Duodenal mucosa (tissue), 2 donors: ENCODE results near the gene FEZ2.

ENCODE experiments used
- H3K27ac ChIP-seq: one replicate; pipeline ENCODE4 v1.7.0; 2013; ENCODE audit warnings: low read depth, low read length
- H3K27me3 ChIP-seq, 2 donors: one replicate each; pipeline ENCODE4 v1.7.0; 2013; ENCODE audit warnings: low read length in 2 of 2, control low read depth in 1 of 2; ENCODE audit not compliant: insufficient read depth in 2 of 2, control insufficient read depth in 1 of 2
- H3K36me3 ChIP-seq, 2 donors: one replicate each; pipeline ENCODE4 v1.7.0; 2013; ENCODE audit warnings: low read length in 2 of 2, control low read depth in 1 of 2; ENCODE audit not compliant: insufficient read depth in 2 of 2, control insufficient read depth in 1 of 2
- H3K4me1 ChIP-seq, 2 donors: one replicate each; pipeline ENCODE4 v1.7.0; 2013; ENCODE audit warnings: low read length in 2 of 2, control low read depth in 1 of 2; ENCODE audit not compliant: insufficient read depth in 2 of 2, control insufficient read depth in 1 of 2
- H3K4me3 ChIP-seq, 2 donors: one replicate each; pipeline ENCODE4 v1.7.0; 2013; ENCODE audit warnings: low read length in 2 of 2, low read depth in 1 of 2
- H3K9ac ChIP-seq, 2 donors: one replicate each; pipeline ENCODE4 v1.7.0; 2013; ENCODE audit warnings: low read length in 2 of 2, low read depth in 1 of 2
- H3K9me3 ChIP-seq, 2 donors: one replicate each; pipeline ENCODE4 v1.7.0; 2013; ENCODE audit warnings: low read length in 2 of 2, control low read depth in 1 of 2; ENCODE audit not compliant: control insufficient read depth in 1 of 2

Gene FEZ2

DNA sequence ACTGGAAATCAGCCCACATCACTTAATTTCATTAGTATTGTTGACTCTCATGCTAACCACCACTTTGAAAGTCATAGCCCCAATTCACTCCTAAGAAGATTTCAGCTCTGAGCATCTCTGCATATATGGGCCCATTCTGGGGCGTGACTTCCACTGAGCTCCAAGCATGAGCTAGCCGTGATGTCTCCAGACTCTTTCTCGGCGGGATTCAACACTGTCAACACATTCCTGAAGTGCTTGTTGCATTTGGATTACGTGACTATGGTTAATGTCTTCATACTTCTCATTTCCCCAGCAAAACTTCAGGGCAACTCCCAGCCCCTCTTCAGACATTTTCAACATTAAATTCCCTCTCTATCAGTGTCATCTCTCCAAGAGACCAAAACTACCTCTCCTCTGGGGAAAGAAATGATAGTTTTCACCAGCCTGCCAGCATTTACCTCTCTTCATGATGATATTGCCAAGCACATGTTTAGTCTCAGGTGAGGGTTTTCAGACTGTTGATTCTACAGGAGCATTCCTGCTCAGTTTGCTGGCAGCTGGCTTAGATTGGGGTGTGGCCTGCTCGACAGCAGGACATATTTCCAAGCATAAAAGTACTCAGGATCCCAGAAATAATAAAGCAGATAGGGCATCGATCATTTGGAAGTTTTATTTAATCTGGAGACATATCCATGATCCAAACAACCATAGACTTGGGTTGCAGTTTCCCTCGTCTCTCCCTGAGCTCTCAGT, 81.7 kb downstream of the FEZ2 start:
- H3K4me3 ChIP-seq, result no peak overlapping the region
- H3K27me3 ChIP-seq, result no peaks in the 10 kb centered on the region
- H3K27ac ChIP-seq, result no peak overlapping the region
- H3K9ac ChIP-seq, result no peak overlapping the region
- no peaks in the 10 kb centered on the region for H3K9me3 ChIP-seq
- H3K36me3 ChIP-seq, result peaks cover 32 to 49% of the 10 kb centered on the region in 2 donors
- peaks cover 5 to 6% of the 10 kb centered on the region in 2 donors for H3K4me1 ChIP-seq

DNA sequence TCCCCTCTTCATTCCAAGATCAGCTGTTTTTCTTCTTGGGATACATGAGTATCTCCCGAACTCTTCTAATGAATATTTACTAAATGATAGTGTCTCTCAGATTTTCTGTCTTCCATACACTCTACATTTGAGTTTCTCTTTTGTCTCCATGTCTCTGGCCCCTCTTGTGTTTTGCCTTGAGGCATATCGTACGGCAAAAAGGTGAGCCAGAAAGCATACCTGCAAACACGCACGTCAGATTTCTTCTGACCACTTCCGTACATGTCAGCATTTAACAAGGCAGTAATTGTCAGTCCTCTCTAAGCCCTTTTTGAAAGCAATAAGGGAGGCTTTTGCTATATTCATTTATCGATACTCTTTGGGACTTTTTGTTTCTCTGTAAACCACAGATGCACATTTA, 82.4 kb downstream of the FEZ2 start:
- Histone ChIP-seq H3K9me3 (no peaks in the 10 kb centered on the region), H3K4me1 (peaks cover 2% of the 10 kb centered on the region in 2 donors), H3K9ac (no peak overlapping the region), H3K4me3 (no peak overlapping the region), H3K36me3 (peaks cover 32 to 49% of the 10 kb centered on the region in 2 donors), H3K27me3 (no peaks in the 10 kb centered on the region), H3K27ac (no peak overlapping the region)

DNA sequence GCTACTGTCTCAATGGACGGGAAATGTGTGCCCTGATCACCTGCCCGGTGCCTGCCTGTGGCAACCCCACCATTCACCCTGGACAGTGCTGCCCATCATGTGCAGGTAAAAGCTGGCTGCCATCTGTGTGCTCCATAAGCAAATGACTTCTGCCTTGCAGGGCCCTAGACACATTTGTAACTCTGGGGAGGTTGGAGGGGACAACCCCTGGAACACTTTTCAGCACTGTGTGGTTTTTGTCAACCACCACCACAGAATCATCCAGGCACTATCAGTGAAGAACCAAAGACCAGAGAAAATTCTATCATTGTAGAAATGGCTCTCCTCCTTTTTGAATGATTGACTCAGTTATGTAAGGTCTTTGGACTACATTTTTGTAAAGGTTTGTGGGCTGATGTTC, 84.3 kb downstream of the FEZ2 start:
- Histone ChIP-seq H3K9ac (no peak overlapping the region), H3K36me3 (peaks cover 28 to 46% of the 10 kb centered on the region in 2 donors), H3K27ac (no peak overlapping the region), H3K9me3 (no peaks in the 10 kb centered on the region), H3K27me3 (no peaks in the 10 kb centered on the region), H3K4me1 (no peaks in the 10 kb centered on the region), H3K4me3 (no peak overlapping the region)

DNA sequence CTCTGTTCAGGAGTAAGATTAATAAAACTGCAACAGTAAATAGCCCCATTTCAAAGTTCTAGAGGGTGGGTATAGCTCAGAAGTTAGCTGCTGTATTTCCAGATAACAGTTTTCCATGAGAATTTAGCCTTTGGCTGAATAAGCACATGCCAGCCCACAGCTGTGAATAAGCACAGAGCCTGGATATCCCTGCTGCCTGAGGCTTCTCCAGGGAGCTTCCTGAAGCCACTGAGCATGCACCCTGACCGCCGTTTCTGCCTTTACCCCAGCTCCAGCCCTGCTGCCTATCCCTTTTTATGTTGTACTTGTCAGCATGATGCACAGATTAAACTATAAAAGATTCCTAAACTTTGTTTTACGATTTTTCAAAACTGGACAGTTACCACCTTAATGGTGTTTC, 85.3 kb downstream of the FEZ2 start:
- peaks cover 28 to 46% of the 10 kb centered on the region in 2 donors for H3K36me3 ChIP-seq
- H3K4me1 ChIP-seq, result no peaks in the 10 kb centered on the region
- no peaks in the 10 kb centered on the region for H3K9me3 ChIP-seq
- no peaks in the 10 kb centered on the region for H3K27me3 ChIP-seq
- no peak overlapping the region for H3K4me3 ChIP-seq
- no peak overlapping the region for H3K27ac ChIP-seq
- H3K9ac ChIP-seq, result no peak overlapping the region

DNA sequence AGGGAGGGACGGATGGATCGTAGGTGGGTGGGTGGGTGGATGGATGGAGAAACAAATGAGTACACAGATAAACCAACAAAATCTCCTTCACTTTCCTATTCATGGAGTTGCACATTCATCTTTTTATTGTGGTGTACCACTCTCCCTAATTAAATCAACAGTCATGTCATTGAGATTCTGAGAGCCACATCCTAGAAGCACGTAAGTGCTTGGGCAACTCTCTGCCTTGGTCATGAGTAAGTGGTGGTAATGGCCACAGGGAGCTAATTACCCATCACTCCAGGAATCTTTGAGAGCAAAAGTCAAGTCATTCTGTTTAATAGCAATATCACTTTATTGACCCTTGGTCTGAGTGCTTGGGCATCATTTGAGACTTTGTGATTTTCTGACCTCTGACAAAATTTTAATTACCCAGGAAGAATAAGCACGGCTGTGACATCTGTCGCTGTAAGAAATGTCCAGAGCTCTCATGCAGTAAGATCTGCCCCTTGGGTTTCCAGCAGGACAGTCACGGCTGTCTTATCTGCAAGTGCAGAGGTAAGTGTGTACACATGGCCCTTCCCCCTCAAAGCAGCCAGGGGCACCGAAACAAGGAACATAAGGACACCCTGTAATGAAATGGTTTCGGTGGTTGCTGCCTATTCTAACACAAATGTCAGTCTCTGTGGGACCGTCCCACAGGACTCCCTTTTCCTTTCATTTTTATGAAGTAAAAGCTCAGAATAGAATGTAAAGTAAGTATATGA, 85.9 kb downstream of the FEZ2 start:
- H3K27ac ChIP-seq, result no peak overlapping the region
- H3K4me3 ChIP-seq, result no peak overlapping the region
- H3K9me3 ChIP-seq, result no peaks in the 10 kb centered on the region
- H3K36me3 ChIP-seq, result peaks cover 22 to 39% of the 10 kb centered on the region in 2 donors
- no peaks in the 10 kb centered on the region for H3K4me1 ChIP-seq
- H3K9ac ChIP-seq, result no peak overlapping the region
- H3K27me3 ChIP-seq, result no peaks in the 10 kb centered on the region

DNA sequence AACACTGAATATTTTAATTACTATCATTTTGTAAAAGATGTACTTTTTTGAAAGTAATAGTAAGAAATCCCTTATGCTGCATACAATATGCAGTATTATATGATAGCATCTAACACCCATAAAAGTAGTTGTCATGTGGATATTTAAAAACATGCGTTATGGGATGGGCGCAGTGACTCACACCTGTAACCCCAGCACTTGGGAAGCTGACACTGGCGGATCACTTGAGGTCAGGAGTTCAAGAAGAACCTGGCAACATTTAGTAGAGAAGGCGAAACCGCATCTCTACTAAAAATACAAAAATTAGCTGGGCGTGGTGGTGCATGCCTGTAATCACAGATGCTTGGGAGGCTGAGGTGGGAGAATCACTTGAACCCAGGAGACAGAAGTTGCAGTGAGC, 88.9 kb downstream of the FEZ2 start:
- Histone ChIP-seq H3K9me3 (no peaks in the 10 kb centered on the region), H3K4me1 (no peaks in the 10 kb centered on the region), H3K4me3 (no peak overlapping the region), H3K36me3 (peaks cover 11 to 20% of the 10 kb centered on the region in 2 donors), H3K27ac (no peak overlapping the region), H3K27me3 (no peaks in the 10 kb centered on the region), H3K9ac (no peak overlapping the region)

DNA sequence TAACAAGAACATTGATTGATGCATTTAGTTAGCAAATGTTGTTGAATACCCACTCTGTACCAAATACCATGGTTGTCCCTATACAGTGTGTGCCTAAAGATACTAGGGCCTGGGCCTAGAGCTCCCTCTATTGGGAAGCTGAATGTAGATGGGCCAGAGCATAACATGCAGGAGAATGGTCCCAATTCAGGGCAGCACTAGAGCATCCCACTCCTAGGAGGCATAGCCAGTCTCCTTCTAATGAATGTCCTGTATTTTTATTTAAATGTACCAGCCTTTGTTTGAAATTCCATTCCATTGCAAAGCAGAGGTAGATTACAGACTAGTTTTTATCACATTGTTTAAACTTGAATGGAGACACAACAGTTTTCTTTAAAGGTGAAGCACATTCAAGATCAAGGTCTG, 90.6 kb downstream of the FEZ2 start:
- no peaks in the 10 kb centered on the region for H3K4me1 ChIP-seq
- no peak overlapping the region for H3K4me3 ChIP-seq
- H3K36me3 ChIP-seq, result peaks cover 4 to 16% of the 10 kb centered on the region in 2 donors

More for the DNA sequence above, 90.6 kb downstream of the FEZ2 start:
- Histone ChIP-seq H3K9me3 (no peaks in the 10 kb centered on the region), H3K27ac (no peak overlapping the region), H3K27me3 (no peaks in the 10 kb centered on the region), H3K9ac (no peak overlapping the region)
